ENCODE data around the gene GAK.

DNA sequence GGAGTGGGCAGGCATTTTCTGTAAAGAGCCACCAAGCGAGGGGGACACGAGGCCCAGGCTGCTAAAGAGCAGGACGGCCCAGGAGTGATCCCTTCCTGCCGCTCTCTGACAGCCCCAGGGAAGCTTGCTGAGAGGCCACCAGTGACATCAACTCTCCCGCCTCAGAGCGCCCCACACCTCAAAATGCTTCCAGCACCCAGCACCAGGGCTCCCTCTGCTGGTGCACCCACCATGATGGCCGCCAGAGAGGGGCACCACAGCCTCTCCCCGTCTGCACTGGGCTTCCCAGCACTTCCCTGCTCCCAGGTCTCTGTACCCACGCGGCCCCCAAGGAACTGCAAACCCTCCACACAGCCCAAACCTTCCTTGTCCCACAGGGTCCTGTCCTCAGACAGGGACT is 40.4 kb downstream of the GAK start:
- TF ChIP-seq, protein P1, sequence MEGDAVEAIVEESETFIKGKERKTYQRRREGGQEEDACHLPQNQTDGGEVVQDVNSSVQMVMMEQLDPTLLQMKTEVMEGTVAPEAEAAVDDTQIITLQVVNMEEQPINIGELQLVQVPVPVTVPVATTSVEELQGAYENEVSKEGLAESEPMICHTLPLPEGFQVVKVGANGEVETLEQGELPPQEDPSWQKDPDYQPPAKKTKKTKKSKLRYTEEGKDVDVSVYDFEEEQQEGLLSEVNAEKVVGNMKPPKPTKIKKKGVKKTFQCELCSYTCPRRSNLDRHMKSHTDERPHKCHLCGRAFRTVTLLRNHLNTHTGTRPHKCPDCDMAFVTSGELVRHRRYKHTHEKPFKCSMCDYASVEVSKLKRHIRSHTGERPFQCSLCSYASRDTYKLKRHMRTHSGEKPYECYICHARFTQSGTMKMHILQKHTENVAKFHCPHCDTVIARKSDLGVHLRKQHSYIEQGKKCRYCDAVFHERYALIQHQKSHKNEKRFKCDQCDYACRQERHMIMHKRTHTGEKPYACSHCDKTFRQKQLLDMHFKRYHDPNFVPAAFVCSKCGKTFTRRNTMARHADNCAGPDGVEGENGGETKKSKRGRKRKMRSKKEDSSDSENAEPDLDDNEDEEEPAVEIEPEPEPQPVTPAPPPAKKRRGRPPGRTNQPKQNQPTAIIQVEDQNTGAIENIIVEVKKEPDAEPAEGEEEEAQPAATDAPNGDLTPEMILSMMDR (IDR thresholded peaks at IDR 0.05), result no peak
- TF ChIP-seq POLR2AphosphoS5 (IDR thresholded peaks at IDR 0.05) (no peak), POLR2A (IDR thresholded peaks at IDR 0.05) (no peak)

Measured in transverse colon (tissue), 4 donors.